IPS-15b (cell line): ENCODE data around the gene RAB27B.
"Not testable (repeated sequence)": the region's sequence is repeated elsewhere in the genome, so short reads cannot be mapped to it uniquely, and the experiment has no call there.

Experiments
- H3K27me3 ChIP-seq: one replicate; pipeline ENCODE4 v1.6.1; 2013; ENCODE audit warnings: low read length; ENCODE audit not compliant: control insufficient read depth, insufficient read depth
- H3K36me3 ChIP-seq: one replicate; pipeline ENCODE4 v1.6.1; 2013; ENCODE audit warnings: low read length; ENCODE audit not compliant: control insufficient read depth, insufficient read depth
- H3K4me1 ChIP-seq: one replicate; pipeline ENCODE4 v1.6.1; 2013; ENCODE audit warnings: mild to moderate bottlenecking, low read length; ENCODE audit not compliant: control insufficient read depth, insufficient read depth
- H3K4me3 ChIP-seq: one replicate; pipeline ENCODE4 v1.5.1; 2013; ENCODE audit warnings: low read depth, low read length
- H3K9ac ChIP-seq: one replicate; pipeline ENCODE4 v1.6.1; 2013; ENCODE audit warnings: low read depth, mild to moderate bottlenecking, low read length
- H3K9me3 ChIP-seq: one replicate; pipeline ENCODE4 v1.6.1; 2013; ENCODE audit warnings: mild to moderate bottlenecking, low read length; ENCODE audit not compliant: control insufficient read depth, insufficient read depth

RAB27B gene

GRCh38 chr18:54850598-54850997, 22.3 kb downstream of the RAB27B start:
- H3K27me3 ChIP-seq: no peaks in the 10 kb centered on the region
- no peaks in the 10 kb centered on the region for H3K36me3 ChIP-seq
- H3K4me1 ChIP-seq: no peaks in the 10 kb centered on the region
- H3K9me3 ChIP-seq: no peaks in the 10 kb centered on the region
- H3K9ac ChIP-seq: no peak overlapping the region
- no peak overlapping the region for H3K4me3 ChIP-seq

DNA sequence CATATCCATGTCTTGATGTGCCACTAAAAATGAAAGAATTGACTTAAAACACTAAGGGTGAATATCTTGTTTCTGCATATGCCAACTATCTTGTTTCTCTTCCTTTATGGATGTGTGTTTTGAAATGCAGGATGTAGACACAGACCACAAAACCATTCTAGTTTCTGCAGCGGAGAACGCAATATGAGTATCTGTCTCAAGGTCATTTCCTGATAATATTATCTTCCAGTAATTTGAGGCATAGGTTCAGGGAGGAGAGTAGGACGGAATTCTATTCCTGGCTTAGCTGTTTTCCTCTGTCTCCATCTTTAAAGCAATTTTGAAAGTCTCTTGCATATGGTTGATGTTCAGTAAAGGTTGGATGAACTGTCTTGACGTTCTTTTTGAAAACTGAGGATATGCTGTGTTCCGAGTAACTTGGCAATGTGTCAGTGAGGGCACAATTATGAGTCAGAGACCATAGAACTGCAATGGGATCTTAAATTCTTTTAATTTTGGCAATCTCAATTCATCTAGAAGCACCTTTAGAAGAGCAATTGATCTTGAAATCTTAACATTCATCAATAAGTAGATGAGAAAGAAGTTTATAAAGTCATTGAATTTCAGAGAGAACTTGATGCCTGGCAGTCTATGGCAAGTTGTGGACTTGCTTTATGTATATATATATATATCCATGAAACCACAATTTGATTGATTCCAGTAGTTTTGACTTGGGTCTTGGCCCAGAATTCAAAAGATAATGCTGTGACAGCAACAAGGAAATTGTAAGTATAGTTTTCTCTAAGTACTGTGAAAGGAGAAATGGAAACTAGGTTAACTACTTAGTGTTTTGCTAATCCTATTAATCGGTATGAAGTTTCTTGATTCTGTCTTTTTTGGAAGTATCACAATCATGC, 24.8 kb downstream of the RAB27B start:
- Histone ChIP-seq H3K36me3 (no peaks in the 10 kb centered on the region), H3K9ac (no peak overlapping the region), H3K4me3 (no peak overlapping the region), H3K4me1 (no peaks in the 10 kb centered on the region), H3K27me3 (no peaks in the 10 kb centered on the region), H3K9me3 (no peaks in the 10 kb centered on the region)

DNA sequence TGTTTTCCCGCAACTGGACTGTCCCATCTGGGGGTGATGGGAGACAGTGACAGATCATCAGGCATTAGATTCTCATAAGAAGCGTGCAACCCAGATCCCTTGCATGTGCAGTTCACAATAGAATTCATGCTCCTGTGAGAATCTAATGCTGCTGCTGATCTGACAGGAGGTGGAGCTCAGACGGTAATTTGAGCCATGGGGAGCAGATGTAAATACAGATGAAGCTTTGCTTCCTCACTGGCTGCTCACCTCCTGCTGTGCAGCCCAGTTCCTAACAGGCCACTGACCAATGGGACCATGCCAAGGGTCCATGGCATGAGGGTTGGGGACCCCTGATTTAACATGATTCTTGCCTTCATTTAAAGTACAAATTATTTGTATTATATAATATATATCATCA, 26.8 kb downstream of the RAB27B start:
- H3K4me3 ChIP-seq, H3K27me3 ChIP-seq, H3K9me3 ChIP-seq, H3K36me3 ChIP-seq, H3K9ac ChIP-seq, H3K4me1 ChIP-seq: not testable (repeated sequence)

GRCh38 chr18:54856105-54856646, 27.9 kb downstream of the RAB27B start:
- peaks cover 5% of the 10 kb centered on the region for H3K4me1 ChIP-seq
- no peak overlapping the region for H3K9ac ChIP-seq
- no peaks in the 10 kb centered on the region for H3K9me3 ChIP-seq
- H3K4me3 ChIP-seq: no peak overlapping the region
- no peaks in the 10 kb centered on the region for H3K36me3 ChIP-seq
- no peaks in the 10 kb centered on the region for H3K27me3 ChIP-seq

- no peaks in the 10 kb centered on the region for H3K27me3 ChIP-seq
- no peak overlapping the region for H3K4me3 ChIP-seq
- no peaks in the 10 kb centered on the region for H3K9me3 ChIP-seq
- H3K36me3 ChIP-seq: no peaks in the 10 kb centered on the region
- peaks cover 5% of the 10 kb centered on the region for H3K4me1 ChIP-seq
- no peak overlapping the region for H3K9ac ChIP-seq
Measured at GRCh38 chr18:54857499-54857898, 29.2 kb downstream of the RAB27B start.

- Histone ChIP-seq H3K9me3 (no peaks in the 10 kb centered on the region), H3K27me3 (no peaks in the 10 kb centered on the region), H3K9ac (no peak overlapping the region)
Measured at GRCh38 chr18:54859667-54860421, 31.6 kb downstream of the RAB27B start.

GRCh38 chr18:54860941-54861340, 32.7 kb downstream of the RAB27B start:
- Histone ChIP-seq H3K4me1 (peaks cover 5% of the 10 kb centered on the region), H3K27me3 (no peaks in the 10 kb centered on the region), H3K9ac (no peak overlapping the region), H3K4me3 (no peak overlapping the region), H3K36me3 (no peaks in the 10 kb centered on the region), H3K9me3 (no peaks in the 10 kb centered on the region)

More at GRCh38 chr18:54859667-54860421, 31.6 kb downstream of the RAB27B start:
- Histone ChIP-seq H3K36me3 (no peaks in the 10 kb centered on the region), H3K4me3 (no peak overlapping the region), H3K4me1 (peaks cover 5% of the 10 kb centered on the region)

- Histone ChIP-seq H3K27me3 (no peaks in the 10 kb centered on the region), H3K4me3 (no peak overlapping the region), H3K4me1 (no peaks in the 10 kb centered on the region), H3K9ac (no peak overlapping the region), H3K9me3 (no peaks in the 10 kb centered on the region), H3K36me3 (no peaks in the 10 kb centered on the region)
Measured at GRCh38 chr18:54867131-54867530, 38.9 kb downstream of the RAB27B start.

- H3K4me3 ChIP-seq: no peak overlapping the region
- no peaks in the 10 kb centered on the region for H3K36me3 ChIP-seq
- no peaks in the 10 kb centered on the region for H3K4me1 ChIP-seq
- no peak overlapping the region for H3K9ac ChIP-seq
- H3K27me3 ChIP-seq: no peaks in the 10 kb centered on the region
- H3K9me3 ChIP-seq: no peaks in the 10 kb centered on the region
Measured at GRCh38 chr18:54871231-54871630, 43.0 kb downstream of the RAB27B start.

GRCh38 chr18:54872681-54873080, 44.4 kb downstream of the RAB27B start:
- Histone ChIP-seq H3K27me3 (no peaks in the 10 kb centered on the region), H3K4me3 (no peak overlapping the region), H3K4me1 (no peaks in the 10 kb centered on the region), H3K36me3 (no peaks in the 10 kb centered on the region), H3K9ac (no peak overlapping the region), H3K9me3 (no peaks in the 10 kb centered on the region)

- no peak overlapping the region for H3K9ac ChIP-seq
- no peaks in the 10 kb centered on the region for H3K4me1 ChIP-seq
- no peaks in the 10 kb centered on the region for H3K36me3 ChIP-seq
- no peak overlapping the region for H3K4me3 ChIP-seq
- H3K27me3 ChIP-seq: no peaks in the 10 kb centered on the region
- no peaks in the 10 kb centered on the region for H3K9me3 ChIP-seq
Measured at GRCh38 chr18:54873884-54874255, 45.6 kb downstream of the RAB27B start.

DNA sequence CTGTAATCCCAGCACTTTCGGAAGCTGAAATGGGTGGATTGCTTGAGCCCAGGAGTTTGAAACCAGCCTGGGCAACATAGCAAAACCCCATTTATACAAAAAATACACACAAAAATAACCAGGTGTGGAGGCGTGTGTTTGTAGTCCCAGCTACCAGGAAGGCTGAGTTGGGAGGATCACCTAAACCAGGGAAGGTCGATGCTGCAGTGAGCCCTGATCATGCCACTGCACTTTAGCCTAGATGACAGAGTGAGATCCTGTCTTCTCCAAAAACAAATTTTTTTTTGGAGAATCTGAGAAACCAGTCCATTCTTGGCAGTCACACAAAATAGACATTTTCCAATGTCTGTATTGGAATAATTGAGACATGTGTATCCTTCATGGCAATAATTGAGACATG, 46.8 kb downstream of the RAB27B start:
- no peak overlapping the region for H3K4me3 ChIP-seq
- H3K9me3 ChIP-seq: no peaks in the 10 kb centered on the region
- no peaks in the 10 kb centered on the region for H3K27me3 ChIP-seq
- H3K36me3 ChIP-seq: no peaks in the 10 kb centered on the region
- no peaks in the 10 kb centered on the region for H3K4me1 ChIP-seq
- no peak overlapping the region for H3K9ac ChIP-seq
